Pancreas (tissue), 10 donors: ENCODE measurements around the gene CDC25B. TPM values are rescaled to one million over a fixed set of nuclear protein-coding genes. Genes with fewer than 3 reads are reported as not detected.

Source experiments
- ATAC-seq, 4 donors: fragments of 200-7000 bp; cut with Tn5 transposase; one replicate each; pipeline versions ENCODE4 v1.8.0 to v1.9.1; 2020; ENCODE audit warnings: mild to moderate bottlenecking in 4 of 4, moderate library complexity in 4 of 4
- DNase-seq, 6 donors: peaks; one replicate each; pipeline ENCODE4 v3.0.0-alpha.2; 2020
- FAIRE-seq: peaks from 2 replicates; lab custom pipeline; 2012; peaks lifted over from hg19 to GRCh38; lab: Jason Lieb, UNC
- H3K27ac ChIP-seq, 4 donors: fragments of 200-600 bp; sonication (generic); 1 replicate in 3 of 4; 2 replicates in 1 of 4; pipeline versions ENCODE4 v1.5.0 to v1.8.0; 2020
- H3K27me3 ChIP-seq, 4 donors: fragments of 200-600 bp; one replicate each; pipeline ENCODE4 v1.8.0; 2021
- H3K36me3 ChIP-seq, 3 donors: fragments of 200-600 bp; sonication (generic) in 1 of 3; one replicate each; pipeline versions ENCODE4 v1.5.0 to v1.8.0; 2020 to 2021
- H3K4me1 ChIP-seq, 3 donors: fragments of 200-600 bp; one replicate each; pipeline ENCODE4 v1.8.0; 2021
- H3K4me3 ChIP-seq, 4 donors: fragments of 200-600 bp; sonication (generic) in 2 of 4; one replicate each; pipeline versions ENCODE4 v1.5.0 to v1.8.0; 2020 to 2021
- H3K9me3 ChIP-seq, 4 donors: fragments of 200-600 bp; one replicate each; pipeline ENCODE4 v1.8.0; 2021
- WGBS, 2 donors: extraction: QIAGEN DNeasy Blood & Tissue Kit; methylation state at CpG; one replicate each; pipeline ENCODE4 v1.1.7; 2013; 5-methylcytosine and 5-hydroxymethylcytosine counted together
- intact Hi-C, 3 donors: fragments of 100-400 bp; cut with DNase I; formaldehyde crosslinking; loops; one replicate each; pipeline versions ENCODE4 v1.11.1 to v1.14.2; 2022
- polyA plus RNA-seq, 2 donors: library from polyadenylated mRNA; stranded (reverse); fragments of 200-250 nt; gene quantifications; one replicate each; pipeline ENCODE4 v1.2.3, GENCODE V29; 2013
- total RNA-seq, 6 donors: library from RNA; stranded (reverse); fragmentation: NEBNext Ultra II Directional in 4 of 6; extraction: Animal tissue kit (Norgen Biotek cat#: 25700) in 4 of 6; gene quantifications; one replicate each; pipeline versions ENCODE4 v1.2.1 to v1.2.4, GENCODE V29; 2021 to 2023
- TF ChIP-seq, protein P1 (sequence below), 4 donors: fragments of 200-600 bp; sonication (generic) in 3 of 4; IDR thresholded peaks; one replicate each; pipeline versions ENCODE4 v1.5.0 to v1.8.0; 2021; ENCODE audit warnings: antibody characterized with exemption in 4 of 4
- donor health status: healthy with polysubstance abuse.
- donor health status: DM: no; HTN: no; CAD: no; lungs with moderate emphysema.
- donor health status: DM: no; HTN: no; CAD: no.
- donor health status: control.
- donor health status: control.
- donor health status: Bipolar disorder and iron deficiency.
- donor health status: DM: yes; HTN: yes; CAD: no.
- donor health status: DM: no; HTN: no; CAD: no.
- donor health status: DM: no; HTN: no; CAD: no.
- donor health status: DM: yes; HTN: yes; CAD: no.

CDC25B gene
- total and polyA plus RNA-seq, 8 donors, result 3.7 to 28.8 (median 7.9) TPM

- Histone ChIP-seq H3K27ac (no peak overlapping the region), H3K4me1 (peaks cover 23 to 33% (median 32%) of the 10 kb centered on the region in 3 donors), H3K27me3 (no peaks in the 10 kb centered on the region), H3K4me3 (no peak overlapping the region), H3K9me3 (no peaks in the 10 kb centered on the region), H3K36me3 (no peaks in the 10 kb centered on the region)
- no peak for FAIRE-seq
- TF ChIP-seq, protein P1, sequence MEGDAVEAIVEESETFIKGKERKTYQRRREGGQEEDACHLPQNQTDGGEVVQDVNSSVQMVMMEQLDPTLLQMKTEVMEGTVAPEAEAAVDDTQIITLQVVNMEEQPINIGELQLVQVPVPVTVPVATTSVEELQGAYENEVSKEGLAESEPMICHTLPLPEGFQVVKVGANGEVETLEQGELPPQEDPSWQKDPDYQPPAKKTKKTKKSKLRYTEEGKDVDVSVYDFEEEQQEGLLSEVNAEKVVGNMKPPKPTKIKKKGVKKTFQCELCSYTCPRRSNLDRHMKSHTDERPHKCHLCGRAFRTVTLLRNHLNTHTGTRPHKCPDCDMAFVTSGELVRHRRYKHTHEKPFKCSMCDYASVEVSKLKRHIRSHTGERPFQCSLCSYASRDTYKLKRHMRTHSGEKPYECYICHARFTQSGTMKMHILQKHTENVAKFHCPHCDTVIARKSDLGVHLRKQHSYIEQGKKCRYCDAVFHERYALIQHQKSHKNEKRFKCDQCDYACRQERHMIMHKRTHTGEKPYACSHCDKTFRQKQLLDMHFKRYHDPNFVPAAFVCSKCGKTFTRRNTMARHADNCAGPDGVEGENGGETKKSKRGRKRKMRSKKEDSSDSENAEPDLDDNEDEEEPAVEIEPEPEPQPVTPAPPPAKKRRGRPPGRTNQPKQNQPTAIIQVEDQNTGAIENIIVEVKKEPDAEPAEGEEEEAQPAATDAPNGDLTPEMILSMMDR (IDR thresholded peaks at IDR 0.05), result no peak
- 94 to 95% methylated on average over 11 of the region's 11 CpGs for WGBS, 2 donors
- ATAC-seq, result no peak
- intact Hi-C loops, result no loop called here
- no peak for DNase-seq
Measured at GRCh38 chr20:3804781-3805180, 8.7 kb downstream of the CDC25B start.

GRCh38 chr20:3808544-3808943 lies 12.4 kb downstream of the CDC25B start:
- intact Hi-C loops, result no loop called here

DNA sequence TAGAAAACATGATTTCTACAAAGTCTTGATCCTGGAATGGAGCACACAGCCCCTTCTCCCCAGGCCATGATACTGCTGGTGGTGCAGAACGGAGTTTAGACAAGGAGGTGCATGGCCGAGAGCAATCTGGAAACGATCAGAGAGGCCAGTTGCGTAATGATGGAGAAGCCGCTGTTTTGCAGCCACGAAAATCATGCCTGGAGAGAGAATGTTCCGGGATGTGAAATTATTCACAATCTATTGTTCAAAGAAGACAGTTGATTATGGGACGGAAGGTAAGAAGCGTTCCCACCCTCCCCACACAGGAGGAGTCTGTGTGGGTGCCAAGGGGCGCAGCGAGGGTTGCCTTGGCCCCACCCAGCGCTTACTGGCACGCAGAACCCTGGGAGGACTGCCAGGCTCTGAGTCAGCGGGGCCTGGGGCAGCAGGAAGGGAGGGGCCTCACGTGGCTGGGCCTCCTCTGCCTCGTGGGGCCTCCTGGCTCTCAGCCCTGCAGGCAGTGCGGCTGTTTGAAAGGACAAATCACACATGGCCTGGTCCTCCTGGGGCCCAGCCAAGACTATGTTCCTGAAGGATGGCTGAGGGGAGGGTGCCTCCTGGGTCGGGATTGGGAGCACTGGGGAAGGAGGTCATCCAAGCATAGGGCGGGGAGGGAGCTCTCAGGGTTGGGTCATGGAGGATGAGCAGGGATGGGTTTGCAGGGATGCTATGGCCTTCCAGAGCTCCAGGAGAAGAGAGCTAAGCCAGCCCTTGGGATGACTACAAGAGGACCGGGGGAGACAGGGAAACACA lies 15.6 kb downstream of the CDC25B start:
- intact Hi-C loops, result no loop called here
- peak; percentile 83 to 91 (median 88) for ATAC-seq
- H3K4me3 ChIP-seq, result peak overlapping the region in 2 of 4 donors; percentile 29 to 31
- WGBS, 2 donors, result 4% methylated on average over 20 of the region's 20 CpGs
- H3K4me1 ChIP-seq, result peaks cover 40 to 59% (median 44%) of the 10 kb centered on the region in 3 donors
- TF ChIP-seq, protein P1 (IDR thresholded peaks at IDR 0.05), result no peak
- H3K9me3 ChIP-seq, result no peaks in the 10 kb centered on the region
- DNase-seq, result peak; percentile 98 to 100 (median 99)
- no peaks in the 10 kb centered on the region for H3K36me3 ChIP-seq
- H3K27ac ChIP-seq, result peak overlapping the region; percentile 74 to 93 (median 84)
- H3K27me3 ChIP-seq, result no peaks in the 10 kb centered on the region
- FAIRE-seq, result peak; percentile 76

More at GRCh38 chr20:3808544-3808943, 12.4 kb downstream of the CDC25B start:
- H3K27ac ChIP-seq, result peak overlapping the region; percentile 51 to 96 (median 86)
- no peaks in the 10 kb centered on the region for H3K27me3 ChIP-seq
- TF ChIP-seq, protein P1 (IDR thresholded peaks at IDR 0.05), result no peak
- DNase-seq, result no peak
- H3K36me3 ChIP-seq, result no peaks in the 10 kb centered on the region
- H3K4me3 ChIP-seq, result no peak overlapping the region
- WGBS, 2 donors, result 85 to 92% methylated on average over 3 of the region's 3 CpGs
- peaks cover 39 to 63% (median 51%) of the 10 kb centered on the region in 3 donors for H3K4me1 ChIP-seq
- ATAC-seq, result no peak
- H3K9me3 ChIP-seq, result no peaks in the 10 kb centered on the region
- FAIRE-seq, result no peak

DNA sequence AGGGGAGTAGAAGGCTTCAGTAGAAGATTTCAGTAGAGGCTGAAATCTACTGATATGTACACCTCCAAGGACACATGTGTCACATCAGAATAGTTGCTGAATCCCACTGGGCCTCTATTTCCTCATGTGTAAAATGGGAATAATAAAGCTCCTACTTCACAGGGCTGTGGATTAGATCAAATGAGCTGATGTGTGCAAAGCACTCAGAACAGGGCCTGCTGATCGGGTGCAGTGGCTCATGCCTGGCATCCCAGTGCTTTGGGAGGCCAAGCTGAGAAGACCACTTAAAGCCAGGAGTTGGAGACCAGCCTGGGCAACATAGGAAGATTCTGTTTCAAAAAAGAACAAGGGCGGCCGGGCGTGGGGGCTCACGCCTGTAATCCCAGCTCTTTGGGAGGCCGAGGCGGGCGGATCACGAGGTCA lies 16.2 kb downstream of the CDC25B start:
- WGBS, 2 donors, result 89 to 93% methylated on average over 5 to 9 of the region's 9 CpGs
- Histone ChIP-seq H3K4me3 (no peak overlapping the region), H3K4me1 (peaks cover 35 to 53% (median 38%) of the 10 kb centered on the region in 3 donors), H3K27ac (peak overlapping the region; percentile 74 to 93 (median 84)), H3K27me3 (no peaks in the 10 kb centered on the region), H3K36me3 (no peaks in the 10 kb centered on the region), H3K9me3 (no peaks in the 10 kb centered on the region)
- no peak for FAIRE-seq
- no peak for ATAC-seq
- no peak for DNase-seq
- TF ChIP-seq, protein P1 (IDR thresholded peaks at IDR 0.05), result no peak
- intact Hi-C loops, result no loop called here
